ENCODE measurements around the gene THRB. TPM values are rescaled to one million over a fixed set of nuclear protein-coding genes. Genes with fewer than 3 reads are reported as not detected.

The THRB gene
- total RNA-seq, 1 experiment from 2014 or later: 5.8 TPM

GRCh38 chr3:24541935-24542334, 47.3 kb upstream of the THRB start (continued):
- TF ChIP-seq E2F4 (CRISPR knock-in tag; IDR thresholded peaks at IDR 0.05; ENCODE audit: borderline replicate concordance, low read depth): no peak
- TF ChIP-seq MYBL2 (CRISPR knock-in tag; IDR thresholded peaks at IDR 0.05): no peak
- no peak for TF ChIP-seq CTCF (IDR thresholded peaks at IDR 0.05)
- TF ChIP-seq ZNF396 (CRISPR knock-in tag; IDR thresholded peaks at IDR 0.05; ENCODE audit: borderline replicate concordance): no peak
- TF ChIP-seq GRHL2 (CRISPR knock-in tag; IDR thresholded peaks at IDR 0.05; ENCODE audit: insufficient replicate concordance, severe bottlenecking): no peak
- TF ChIP-seq ZNF317 (CRISPR knock-in tag; IDR thresholded peaks at IDR 0.05; ENCODE audit: borderline replicate concordance, low read depth): no peak

GRCh38 chr3:24540821-24541220, 46.2 kb upstream of the THRB start:
- Mint-ChIP-seq H3K27me3 (ENCODE audit: low read depth) (no peaks in the 10 kb centered on the region; the same call in 1 of the 2 replicates), H3K4me3 (no peak overlapping the region)
- ATAC-seq: no peak

More at GRCh38 chr3:24540821-24541220, 46.2 kb upstream of the THRB start:
- POLR2A ChIA-PET: no interaction called here
- no peak for DNase-seq (ENCODE audit: low spot score)
- CTCF ChIA-PET: no interaction called here
- H3K4me1 Mint-ChIP-seq: no peaks in the 10 kb centered on the region
- H3K27ac Mint-ChIP-seq: no peak overlapping the region
- TF ChIP-seq ZSCAN18 (CRISPR knock-in tag; IDR thresholded peaks at IDR 0.05): no peak
- no peak for TF ChIP-seq NR1H2 (CRISPR knock-in tag; IDR thresholded peaks at IDR 0.05)
- TF ChIP-seq NR3C1 (CRISPR knock-in tag; conservative IDR thresholded peaks at IDR 0.05; ENCODE audit: low read depth): no peak
- no peak for TF ChIP-seq JAZF1 (CRISPR knock-in tag; IDR thresholded peaks at IDR 0.05)
- TF ChIP-seq FOXP4 (CRISPR knock-in tag; IDR thresholded peaks at IDR 0.05): no peak
- TF ChIP-seq ZNF263 (CRISPR knock-in tag; IDR thresholded peaks at IDR 0.05; ENCODE audit: low read depth): no peak
- no peak for TF ChIP-seq PREB (CRISPR knock-in tag; IDR thresholded peaks at IDR 0.05; ENCODE audit: borderline replicate concordance)
- TF ChIP-seq ZBTB21 (CRISPR knock-in tag; IDR thresholded peaks at IDR 0.05; ENCODE audit: borderline replicate concordance): no peak
- TF ChIP-seq ZNF671 (CRISPR knock-in tag; IDR thresholded peaks at IDR 0.05): no peak
- TF ChIP-seq CBFB (CRISPR knock-in tag; IDR thresholded peaks at IDR 0.05; ENCODE audit: low read depth): no peak
- TF ChIP-seq ZNF425 (CRISPR knock-in tag; conservative IDR thresholded peaks at IDR 0.05): no peak
- no peak for TF ChIP-seq ZNF219 (CRISPR knock-in tag; IDR thresholded peaks at IDR 0.05; ENCODE audit: borderline replicate concordance)
- TF ChIP-seq PRRX2 (CRISPR knock-in tag; IDR thresholded peaks at IDR 0.05): no peak
- no peak for TF ChIP-seq GTF2I (CRISPR knock-in tag; conservative IDR thresholded peaks at IDR 0.05)
- no peaks in the 10 kb centered on the region for H3K36me3 Mint-ChIP-seq
- no peaks in the 10 kb centered on the region for H3K9me3 Mint-ChIP-seq
